Lower leg skin (tissue), 4 donors: ENCODE measurements around the gene RTTN. TPM values are rescaled to one million over a fixed set of nuclear protein-coding genes. Genes with fewer than 3 reads are reported as not detected.

Experiments used
- DNase-seq, 2 donors: peaks; one replicate each; pipeline ENCODE4 v3.0.0-alpha.2; 2019; ENCODE audit warnings: low spot score in 2 of 2
- H3K4me3 ChIP-seq: fragments of 200-600 bp; sonication (generic); 2 replicates; pipeline ENCODE4 v1.5.1; 2017; ENCODE audit warnings: mild to moderate bottlenecking, low read depth; ENCODE audit not compliant: poor library complexity, severe bottlenecking
- CTCF ChIP-seq, 3 donors: fragments of 450-650 bp; IDR thresholded peaks; one replicate each; pipeline ENCODE4 v1.5.1; 2016; ENCODE audit warnings: antibody characterized with exemption in 3 of 3, mild to moderate bottlenecking in 3 of 3, moderate library complexity in 2 of 3
- POLR2A ChIP-seq, 2 donors: fragments of 450-650 bp; IDR thresholded peaks; one replicate each; pipeline ENCODE4 v1.6.1; 2016 to 2017; ENCODE audit warnings: antibody characterized with exemption in 2 of 2, mild to moderate bottlenecking in 1 of 2, moderate library complexity in 1 of 2
- WGBS, 2 donors: methylation state at CpG; one replicate each; pipeline ENCODE4 v1.1.5; 2018; 5-methylcytosine and 5-hydroxymethylcytosine counted together
- intact Hi-C: fragments of 100-400 bp; cut with DNase I; formaldehyde crosslinking; loops from one replicate; pipeline ENCODE4 v1.15.0; 2023; ENCODE audit warnings: low total_unique reads
- total RNA-seq, 4 donors: library from RNA; depleted of rRNA; stranded (reverse); fragments of >200 nt; gene quantifications; one replicate each; pipeline ENCODE4 v1.1.0, GENCODE V29; 2016

Gene RTTN
- total RNA-seq, 4 donors from 2014 or later = 4.8 to 14.9 (median 7.8) TPM

GRCh38 chr18:70195014-70195614 is 10.4 kb downstream of the RTTN start:
- intact Hi-C loops = no loop called here
- WGBS, 2 donors = 84 to 89% methylated on average over 3 of the region's 3 CpGs
- H3K4me3 ChIP-seq = no peak overlapping the region
- no peak for DNase-seq
- TF ChIP-seq CTCF (IDR thresholded peaks at IDR 0.05) (no peak), POLR2A (IDR thresholded peaks at IDR 0.05) (no peak)

- no peak for DNase-seq
- 89 to 90% methylated on average over 4 of the region's 4 CpGs for WGBS, 2 donors
- no peak overlapping the region for H3K4me3 ChIP-seq
- intact Hi-C loops = no loop called here
- TF ChIP-seq POLR2A (IDR thresholded peaks at IDR 0.05) (no peak), CTCF (IDR thresholded peaks at IDR 0.05) (no peak)
Observed at GRCh38 chr18:70194227-70194890, 11.1 kb downstream of the RTTN start.

- intact Hi-C loops = no loop called here
- TF ChIP-seq POLR2A (IDR thresholded peaks at IDR 0.05) (no peak), CTCF (IDR thresholded peaks at IDR 0.05) (no peak)
- no peak for DNase-seq
- H3K4me3 ChIP-seq = no peak overlapping the region
- 82 to 90% methylated on average over 3 of the region's 3 CpGs for WGBS, 2 donors
Observed at GRCh38 chr18:70190529-70190928, 15.0 kb downstream of the RTTN start.

- intact Hi-C loops = no loop called here
- TF ChIP-seq CTCF (IDR thresholded peaks at IDR 0.05) (no peak), POLR2A (IDR thresholded peaks at IDR 0.05) (no peak)
- no peak for DNase-seq
- no peak overlapping the region for H3K4me3 ChIP-seq
Observed at GRCh38 chr18:70188113-70188512, 17.4 kb downstream of the RTTN start.

- 94 to 98% methylated on average over 2 of the region's 2 CpGs for WGBS, 2 donors
- no peak for DNase-seq
- no peak for TF ChIP-seq CTCF (IDR thresholded peaks at IDR 0.05)
- TF ChIP-seq POLR2A (IDR thresholded peaks at IDR 0.05) = no peak
- intact Hi-C loops = no loop called here
- no peak overlapping the region for H3K4me3 ChIP-seq
Observed at GRCh38 chr18:70183441-70183840, 22.0 kb downstream of the RTTN start.

- no peak overlapping the region for H3K4me3 ChIP-seq
- intact Hi-C loops = no loop called here
- DNase-seq = no peak
- TF ChIP-seq CTCF (IDR thresholded peaks at IDR 0.05) (no peak), POLR2A (IDR thresholded peaks at IDR 0.05) (no peak)
Observed at GRCh38 chr18:70182548-70182947, 22.9 kb downstream of the RTTN start.
